ENCODE results near the gene NRG2.

NRG2 gene

GRCh38 chr5:139884144-139884543, 159.0 kb downstream of the NRG2 start:
- TF ChIP-seq Cebpa-rat (IDR thresholded peaks at IDR 0.05) = no peak
- H3K36me3 ChIP-seq = no peaks in the 10 kb centered on the region
- no peak overlapping the region for H3K4me3 ChIP-seq
- H3K4me2 ChIP-seq = no peak overlapping the region
- H3K9me3 ChIP-seq (replicated peaks in 1 of 11) = no peaks in the 10 kb centered on the region
- no peak overlapping the region for H3K27ac ChIP-seq
- peaks cover 0 to 7% (median 2%) of the 10 kb centered on the region in 10 experiments; a peak in 6 of 20 replicates for H3K4me1 ChIP-seq
- no peaks in the 10 kb centered on the region for H3K27me3 ChIP-seq
- H3K9ac ChIP-seq = no peak overlapping the region
- no peaks in the 10 kb centered on the region; a peak in 1 of 22 replicates for H4K20me1 ChIP-seq

- Histone ChIP-seq H3K9me3 (replicated peaks in 1 of 11) (no peaks in the 10 kb centered on the region), H3K4me2 (no peak overlapping the region), H3K4me3 (no peak overlapping the region), H3K4me1 (peaks cover 0 to 7% (median 2%) of the 10 kb centered on the region in 10 experiments; a peak in 6 of 20 replicates), H3K27ac (no peak overlapping the region), H3K27me3 (no peaks in the 10 kb centered on the region), H3K36me3 (no peaks in the 10 kb centered on the region), H4K20me1 (no peaks in the 10 kb centered on the region; a peak in 1 of 22 replicates), H3K9ac (no peak overlapping the region)
- no peak for TF ChIP-seq Cebpa-rat (IDR thresholded peaks at IDR 0.05)
Measured at GRCh38 chr5:139882961-139883539, 160.0 kb downstream of the NRG2 start.

GRCh38 chr5:139882316-139882715, 160.8 kb downstream of the NRG2 start:
- Histone ChIP-seq H3K9ac (no peak overlapping the region), H3K36me3 (no peaks in the 10 kb centered on the region), H3K4me1 (peaks cover 2 to 8% (median 5%) of the 10 kb centered on the region in 10 experiments; a peak in 17 of 20 replicates), H3K27ac (no peak overlapping the region), H4K20me1 (no peaks in the 10 kb centered on the region; a peak in 1 of 22 replicates), H3K4me3 (no peak overlapping the region), H3K4me2 (no peak overlapping the region), H3K27me3 (no peaks in the 10 kb centered on the region), H3K9me3 (replicated peaks in 1 of 11) (no peaks in the 10 kb centered on the region)
- no peak for TF ChIP-seq Cebpa-rat (IDR thresholded peaks at IDR 0.05)

DNA sequence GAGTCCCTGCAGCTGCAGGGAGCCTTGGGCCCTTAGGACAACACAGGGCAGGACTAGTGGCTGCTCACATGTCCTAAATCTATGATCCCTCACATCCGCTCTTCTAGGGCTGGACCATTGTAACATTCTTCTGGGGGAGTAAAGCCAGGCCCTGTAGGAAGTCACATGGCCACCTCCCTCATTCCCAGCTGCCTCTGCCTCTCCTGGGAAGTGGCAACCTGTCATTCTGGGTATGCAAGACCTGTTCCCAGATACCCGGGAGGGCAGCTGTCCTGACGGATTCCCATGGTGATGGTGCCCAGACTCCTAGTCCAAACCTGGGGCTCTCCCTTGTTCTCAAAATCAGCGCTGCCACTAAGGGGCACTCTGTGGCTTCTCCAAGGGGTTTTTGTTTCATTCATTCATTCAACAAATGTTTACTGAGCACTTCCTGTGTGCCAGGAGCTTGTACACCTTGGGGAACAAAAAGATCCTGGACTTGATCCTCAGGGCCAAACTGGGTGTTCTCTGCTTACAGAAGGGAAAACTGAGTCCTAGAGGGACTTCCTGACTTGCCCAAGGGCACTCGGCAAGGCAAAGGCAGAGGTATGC, 161.9 kb downstream of the NRG2 start:
- no peak overlapping the region for H3K27ac ChIP-seq
- no peaks in the 10 kb centered on the region for H3K27me3 ChIP-seq
- H4K20me1 ChIP-seq = no peaks in the 10 kb centered on the region; a peak in 1 of 22 replicates
- H3K4me3 ChIP-seq = no peak overlapping the region
- H3K4me2 ChIP-seq = no peak overlapping the region
- peaks cover 5 to 13% (median 9%) of the 10 kb centered on the region in 10 experiments; a peak in 17 of 20 replicates for H3K4me1 ChIP-seq
- H3K36me3 ChIP-seq = no peaks in the 10 kb centered on the region
- no peak for TF ChIP-seq Cebpa-rat (IDR thresholded peaks at IDR 0.05)
- H3K9me3 ChIP-seq (replicated peaks in 1 of 11) = peaks cover 0 to 3% (median 0%) of the 10 kb centered on the region in 11 experiments; a peak in 4 of 22 replicates
- no peak overlapping the region for H3K9ac ChIP-seq

GRCh38 chr5:139880416-139881142, 162.5 kb downstream of the NRG2 start:
- no peak overlapping the region for H3K9ac ChIP-seq
- no peaks in the 10 kb centered on the region for H3K27me3 ChIP-seq
- no peak overlapping the region for H3K4me2 ChIP-seq
- H3K4me3 ChIP-seq = no peak overlapping the region
- TF ChIP-seq Cebpa-rat (IDR thresholded peaks at IDR 0.05) = no peak
- no peaks in the 10 kb centered on the region for H3K36me3 ChIP-seq
- H3K27ac ChIP-seq = no peak overlapping the region
- H3K9me3 ChIP-seq (replicated peaks in 1 of 11) = peaks cover 0 to 9% (median 6%) of the 10 kb centered on the region in 11 experiments; a peak in 8 of 22 replicates
- H4K20me1 ChIP-seq = no peaks in the 10 kb centered on the region; a peak in 1 of 22 replicates
- H3K4me1 ChIP-seq = peaks cover 5 to 10% (median 7%) of the 10 kb centered on the region in 10 experiments; a peak in 16 of 20 replicates

GRCh38 chr5:139878093-139878492, 165.0 kb downstream of the NRG2 start:
- Histone ChIP-seq H3K36me3 (no peaks in the 10 kb centered on the region), H3K4me1 (peaks cover 5 to 10% (median 7%) of the 10 kb centered on the region in 10 experiments; a peak in 16 of 20 replicates), H3K27ac (no peak overlapping the region), H3K27me3 (no peaks in the 10 kb centered on the region), H3K4me3 (no peak overlapping the region), H3K9me3 (replicated peaks in 1 of 11) (peaks cover 0 to 12% (median 9%) of the 10 kb centered on the region in 11 experiments; a peak in 8 of 22 replicates), H4K20me1 (no peaks in the 10 kb centered on the region), H3K4me2 (no peak overlapping the region), H3K9ac (no peak overlapping the region)
- TF ChIP-seq Cebpa-rat (IDR thresholded peaks at IDR 0.05) = no peak

DNA sequence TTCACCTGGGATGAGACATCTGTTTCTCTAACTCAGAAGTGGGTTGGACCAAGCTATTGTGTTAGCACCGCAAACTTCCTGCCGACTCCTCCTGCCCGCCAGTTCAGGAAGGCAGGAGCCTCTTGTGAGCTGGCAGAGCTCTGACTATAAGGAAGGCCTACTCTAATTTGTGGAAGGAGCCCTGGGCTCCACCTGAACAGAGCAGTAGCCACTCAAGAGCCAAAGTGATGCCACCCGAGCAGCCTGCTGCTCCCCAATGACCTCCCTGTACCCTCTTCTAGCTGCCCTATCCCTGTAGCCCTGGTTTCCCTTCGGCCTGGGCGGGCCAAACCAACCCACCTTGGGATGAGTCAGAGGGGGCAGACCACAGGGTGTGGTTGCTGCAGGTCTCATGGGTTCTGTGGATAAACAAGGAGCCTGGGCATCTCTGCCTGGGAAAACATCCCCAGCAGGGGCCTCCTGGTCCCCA, 165.9 kb downstream of the NRG2 start:
- Histone ChIP-seq H3K9me3 (replicated peaks in 1 of 11) (peaks cover 0 to 12% (median 9%) of the 10 kb centered on the region in 11 experiments; a peak in 8 of 22 replicates), H3K4me1 (peaks cover 5 to 10% (median 7%) of the 10 kb centered on the region in 10 experiments; a peak in 16 of 20 replicates), H3K27ac (no peak overlapping the region), H4K20me1 (no peaks in the 10 kb centered on the region), H3K27me3 (no peaks in the 10 kb centered on the region), H3K4me3 (no peak overlapping the region), H3K4me2 (peak overlapping the region in 10 of 11 experiments; percentile 19 to 60 (median 48); a peak in 18 of 22 replicates), H3K9ac (no peak overlapping the region; a peak in 1 of 22 replicates), H3K36me3 (no peaks in the 10 kb centered on the region)
- no peak for TF ChIP-seq Cebpa-rat (IDR thresholded peaks at IDR 0.05)

DNA sequence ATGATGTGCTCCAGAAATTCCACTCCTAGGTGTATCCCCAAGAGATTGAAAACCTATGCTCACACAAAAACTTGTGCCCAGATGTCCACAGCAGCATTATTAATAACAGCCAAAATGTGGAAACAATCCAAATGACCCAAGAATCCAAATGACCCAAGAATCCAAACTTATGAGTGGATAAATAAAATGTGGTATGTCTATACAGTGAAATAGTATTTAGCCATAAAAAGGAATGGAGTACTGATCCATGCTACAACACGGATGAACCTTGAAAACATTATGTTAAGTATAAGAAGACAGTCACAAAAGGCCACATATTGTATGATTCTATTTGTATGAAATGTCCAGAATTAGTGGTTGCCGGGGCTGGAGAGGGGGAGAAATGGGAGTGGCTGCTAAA, 167.1 kb downstream of the NRG2 start:
- Histone ChIP-seq H3K27ac (no peak overlapping the region), H4K20me1 (no peaks in the 10 kb centered on the region), H3K4me1 (peaks cover 5 to 10% (median 7%) of the 10 kb centered on the region in 10 experiments; a peak in 17 of 20 replicates), H3K27me3 (no peaks in the 10 kb centered on the region), H3K4me2 (no peak overlapping the region), H3K9me3 (replicated peaks in 1 of 11) (peaks cover 0 to 12% (median 9%) of the 10 kb centered on the region in 11 experiments; a peak in 8 of 22 replicates), H3K9ac (no peak overlapping the region), H3K4me3 (no peak overlapping the region), H3K36me3 (no peaks in the 10 kb centered on the region)
- no peak for TF ChIP-seq Cebpa-rat (IDR thresholded peaks at IDR 0.05)
